Stromal cell of bone marrow (primary cell): ENCODE data around the gene ANKHD1.
"Not testable (repeated sequence)": the region's sequence is repeated elsewhere in the genome, so short reads cannot be mapped to it uniquely, and the experiment has no call there.

Experiments used
- DNase-seq: peaks from one replicate; pipeline ENCODE4 v3.0.0-alpha.2; 2012; ENCODE audit warnings: low read depth

The ANKHD1 gene

DNA sequence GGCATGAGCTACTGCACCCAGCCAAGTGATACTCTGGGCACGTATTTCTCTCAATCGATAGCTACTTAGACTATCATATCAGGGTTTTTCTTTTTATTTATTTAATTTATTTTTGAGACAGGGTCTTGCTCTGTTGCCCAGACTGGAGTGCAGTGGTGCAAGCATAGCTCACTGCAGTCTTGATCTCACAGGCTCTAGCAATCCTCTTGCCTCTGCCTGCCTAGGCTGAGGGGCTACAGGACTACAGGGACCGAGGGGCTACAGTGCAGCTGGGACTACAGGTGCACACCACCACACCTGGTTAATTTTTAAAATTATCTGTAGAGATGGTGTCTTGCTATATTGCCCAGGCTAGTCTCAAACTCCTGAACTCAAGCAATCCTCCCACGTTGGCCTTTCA lies 20.3 kb upstream of the ANKHD1 start:
- no peak for DNase-seq

DNA sequence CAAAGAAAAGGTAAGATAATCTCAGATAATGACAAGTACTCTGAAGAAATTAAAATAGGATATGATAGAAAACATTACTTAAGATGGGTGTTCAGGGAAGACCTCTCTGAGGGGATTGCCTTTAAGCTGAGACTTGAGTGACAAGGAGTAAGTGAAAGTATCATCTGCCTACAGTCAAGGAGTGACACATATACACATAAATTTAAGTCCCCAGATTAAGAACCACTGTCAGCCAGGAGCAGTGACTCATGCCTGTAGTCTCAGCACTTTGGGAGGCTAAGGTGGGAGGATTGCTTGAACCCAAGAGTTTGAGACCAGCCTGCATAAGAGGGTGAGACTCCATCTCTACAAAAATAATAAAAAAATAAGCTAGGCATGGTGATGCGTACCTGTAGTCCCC lies 19.7 kb upstream of the ANKHD1 start:
- DNase-seq, result no peak

DNA sequence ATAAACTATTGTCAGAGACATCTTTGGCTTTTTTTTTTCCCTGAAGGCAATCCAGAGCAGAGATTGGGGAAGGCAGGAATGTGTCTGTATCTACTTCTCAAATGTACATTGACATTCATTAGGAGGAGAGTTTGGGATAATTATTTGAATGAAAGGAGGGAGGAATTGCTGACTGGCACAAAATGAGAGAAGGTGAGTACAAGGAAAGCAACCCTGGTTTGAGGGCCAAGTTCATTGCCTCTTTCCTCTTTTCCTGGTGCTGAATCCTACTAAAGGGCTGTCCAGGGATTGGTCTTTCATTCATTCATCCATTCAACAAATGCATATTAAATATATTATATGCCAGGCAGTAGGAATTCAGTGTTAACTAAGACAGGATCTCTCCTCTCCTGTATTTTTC lies 18.8 kb upstream of the ANKHD1 start:
- DNase-seq, result no peak

DNA sequence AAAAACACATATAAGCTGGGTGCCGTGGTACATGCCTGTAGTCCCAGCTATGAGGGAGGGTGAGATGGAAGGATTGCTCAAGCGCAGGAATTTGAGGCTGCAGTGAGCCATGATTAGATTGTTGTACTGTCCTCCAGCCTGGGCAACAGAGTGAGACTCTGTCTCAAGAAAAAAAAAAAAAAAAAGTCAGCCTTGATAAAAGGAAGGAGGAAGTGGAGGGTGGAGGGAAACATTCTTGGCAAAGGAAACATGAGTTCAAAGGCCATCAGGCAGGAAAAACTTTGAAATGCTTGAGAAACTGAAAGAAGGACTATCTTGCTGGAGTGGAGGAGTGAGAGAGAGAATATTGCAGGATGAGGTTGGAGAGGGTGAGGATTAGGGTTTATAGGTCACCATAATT lies 18.3 kb upstream of the ANKHD1 start:
- no peak for DNase-seq

DNA sequence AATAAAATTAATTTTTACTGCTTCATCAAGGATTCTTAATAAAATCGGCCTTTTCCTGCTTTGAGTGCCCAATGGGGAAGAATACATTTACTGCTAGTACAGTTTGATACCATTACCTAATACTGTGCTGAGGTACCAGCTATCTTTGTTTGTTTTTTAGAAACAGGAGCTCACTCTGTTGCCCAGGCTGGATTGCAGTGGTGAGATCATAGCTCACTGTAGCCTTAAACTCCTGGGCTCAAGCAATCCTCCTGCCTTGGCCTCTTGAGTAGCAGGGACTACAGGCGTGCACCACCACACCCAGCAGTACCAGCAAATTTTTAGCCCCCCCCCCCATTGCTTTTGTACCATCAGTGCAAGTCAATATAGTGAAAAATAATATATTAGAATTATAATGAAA lies 13.6 kb upstream of the ANKHD1 start:
- no peak for DNase-seq

DNA sequence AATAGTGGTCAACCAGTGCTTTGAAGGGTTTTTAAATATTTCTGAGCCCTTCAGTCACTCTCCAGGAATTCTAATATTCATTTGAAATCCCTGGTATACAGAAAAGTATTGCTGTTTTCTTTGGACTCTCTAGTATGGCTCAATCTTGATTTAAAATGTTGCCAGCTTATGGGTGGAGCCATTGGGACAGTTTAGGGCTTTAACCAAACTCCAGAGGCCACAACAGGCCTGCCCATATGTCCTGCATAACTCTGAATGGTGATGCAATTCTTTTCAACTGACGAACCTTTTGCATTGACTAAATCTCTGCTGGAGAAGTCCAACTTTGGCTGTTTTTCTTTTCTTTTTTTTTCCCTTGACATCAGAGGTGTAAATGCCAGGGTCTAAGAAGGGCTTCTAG lies 10.3 kb upstream of the ANKHD1 start:
- DNase-seq, result peak; percentile 82

DNA sequence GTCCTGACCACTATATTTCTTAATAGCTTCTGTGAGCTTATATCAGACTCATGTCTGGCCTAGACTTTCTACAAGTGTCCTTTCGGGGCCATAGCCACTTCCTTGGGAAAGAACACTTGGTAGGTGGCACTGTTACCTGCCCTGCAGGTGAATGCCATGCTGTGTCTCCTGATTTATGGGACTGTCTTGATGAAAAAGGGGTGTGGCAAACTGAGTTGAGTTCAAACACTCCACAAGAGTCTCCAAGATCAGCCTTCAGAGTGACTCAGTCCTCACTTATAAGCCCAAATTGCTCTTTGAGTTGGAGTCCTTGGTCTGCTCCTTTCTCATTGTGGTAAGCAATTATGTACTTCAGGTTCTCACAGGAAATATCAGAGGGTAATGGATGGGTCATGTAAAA lies 9.9 kb upstream of the ANKHD1 start:
- DNase-seq, result no peak

DNA sequence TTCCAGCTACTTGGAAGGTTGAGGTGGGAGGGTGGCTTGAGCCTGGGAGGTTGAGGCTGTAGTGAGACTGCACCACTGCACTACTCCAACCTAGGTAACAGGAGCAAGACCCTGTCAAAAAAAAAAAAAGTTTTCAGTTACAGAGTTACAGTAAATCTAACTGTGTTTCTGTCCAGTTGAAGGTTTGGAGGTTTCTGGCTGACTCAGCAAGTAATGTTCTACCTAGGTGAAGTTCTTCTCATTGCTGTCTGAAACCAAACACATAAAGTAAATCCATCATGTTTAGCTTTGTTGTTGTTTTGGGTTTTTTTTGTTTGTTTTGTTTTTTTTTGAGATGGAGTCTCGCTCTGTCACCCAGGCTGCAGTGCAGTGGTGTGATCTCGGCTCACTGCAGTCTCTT lies 7.9 kb upstream of the ANKHD1 start:
- no peak for DNase-seq

DNA sequence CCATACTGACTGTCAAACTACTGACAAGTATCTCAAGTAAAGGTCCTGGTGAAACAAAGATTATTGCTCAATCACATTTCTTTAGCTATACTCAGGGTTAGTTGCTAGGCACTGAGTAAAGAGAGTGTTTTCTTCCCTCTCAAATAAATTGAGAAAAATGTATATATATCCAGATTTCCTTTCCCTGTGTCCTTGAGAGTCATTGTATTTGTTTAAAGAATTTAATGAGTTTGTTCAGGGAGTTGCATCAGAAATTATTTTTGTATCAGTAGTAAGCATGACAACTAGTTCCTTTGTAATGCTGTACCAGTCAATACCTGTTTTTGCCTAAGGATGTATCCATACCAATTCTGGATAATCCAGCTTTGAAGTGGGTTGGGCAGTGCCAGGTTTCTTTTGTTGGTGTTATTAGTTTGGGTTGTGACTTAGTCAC lies 3.2 kb upstream of the ANKHD1 start:
- no peak for DNase-seq

DNA sequence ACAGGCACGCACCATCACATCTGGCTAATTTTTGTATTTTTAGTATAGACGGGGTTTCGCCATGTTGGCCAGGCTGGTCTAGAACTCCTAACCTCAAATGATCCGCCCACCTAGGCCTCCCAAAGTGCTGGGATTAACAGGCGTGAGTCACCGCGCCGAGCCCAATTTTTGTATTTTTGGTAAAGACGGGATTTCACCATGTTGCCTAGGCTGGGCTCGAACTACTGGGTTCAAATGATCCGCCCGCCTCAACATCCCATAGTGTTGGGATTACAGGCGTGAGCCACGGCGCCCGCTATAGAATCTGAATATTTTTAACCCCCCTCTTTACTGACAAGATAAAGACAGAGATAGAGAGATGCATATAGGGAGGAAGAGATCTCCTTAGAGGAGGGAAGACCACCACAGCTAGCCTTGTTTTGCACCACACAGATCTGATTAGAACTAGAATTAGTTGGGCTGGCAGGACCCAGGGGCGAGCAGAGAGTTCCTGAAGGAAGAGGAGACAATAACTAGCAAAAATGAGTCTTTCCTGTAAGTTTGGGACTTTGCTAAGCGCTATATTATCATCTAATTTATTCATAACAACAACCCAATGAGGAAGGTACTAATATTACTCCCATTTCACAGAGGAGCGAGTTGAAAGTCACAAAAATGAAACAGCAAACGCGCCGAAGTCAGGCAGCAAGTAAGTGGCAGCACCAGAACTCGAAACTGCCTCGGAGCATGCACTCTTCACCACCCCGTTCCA lies 1.5 kb upstream of the ANKHD1 start:
- DNase-seq, result no peak

DNA sequence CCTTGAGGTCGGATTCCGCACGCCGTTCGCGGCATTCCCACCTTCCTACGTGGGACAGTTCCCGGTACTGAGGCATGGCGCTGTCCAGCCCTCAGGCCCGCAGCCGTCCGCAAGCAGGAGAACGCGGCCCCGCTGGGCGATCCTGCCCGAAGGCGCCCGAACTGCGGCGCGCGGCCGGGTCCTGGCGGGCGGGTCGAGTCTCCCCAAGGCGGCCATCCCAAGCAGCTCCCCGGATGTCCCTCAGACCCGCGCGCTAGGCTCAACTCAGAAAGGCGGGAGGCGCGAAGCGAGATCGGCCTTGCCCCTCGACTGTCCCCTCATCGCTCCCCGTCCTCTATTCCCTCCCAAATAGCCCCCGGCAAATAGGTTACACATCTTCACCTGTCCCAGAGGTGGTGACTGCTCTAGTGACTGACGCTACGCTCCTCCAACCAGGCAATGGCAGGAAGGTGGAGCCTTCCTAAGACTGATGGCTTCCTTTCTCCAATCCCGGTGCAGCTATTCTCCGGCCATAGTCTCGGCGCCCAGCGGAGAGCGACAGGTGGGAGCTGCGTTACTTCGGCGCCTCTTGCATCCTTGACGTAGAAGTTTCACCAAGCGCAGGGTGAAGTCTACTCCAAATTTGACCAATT lies 787 bp upstream of the ANKHD1 start:
- DNase-seq, result peak; percentile 96

DNA sequence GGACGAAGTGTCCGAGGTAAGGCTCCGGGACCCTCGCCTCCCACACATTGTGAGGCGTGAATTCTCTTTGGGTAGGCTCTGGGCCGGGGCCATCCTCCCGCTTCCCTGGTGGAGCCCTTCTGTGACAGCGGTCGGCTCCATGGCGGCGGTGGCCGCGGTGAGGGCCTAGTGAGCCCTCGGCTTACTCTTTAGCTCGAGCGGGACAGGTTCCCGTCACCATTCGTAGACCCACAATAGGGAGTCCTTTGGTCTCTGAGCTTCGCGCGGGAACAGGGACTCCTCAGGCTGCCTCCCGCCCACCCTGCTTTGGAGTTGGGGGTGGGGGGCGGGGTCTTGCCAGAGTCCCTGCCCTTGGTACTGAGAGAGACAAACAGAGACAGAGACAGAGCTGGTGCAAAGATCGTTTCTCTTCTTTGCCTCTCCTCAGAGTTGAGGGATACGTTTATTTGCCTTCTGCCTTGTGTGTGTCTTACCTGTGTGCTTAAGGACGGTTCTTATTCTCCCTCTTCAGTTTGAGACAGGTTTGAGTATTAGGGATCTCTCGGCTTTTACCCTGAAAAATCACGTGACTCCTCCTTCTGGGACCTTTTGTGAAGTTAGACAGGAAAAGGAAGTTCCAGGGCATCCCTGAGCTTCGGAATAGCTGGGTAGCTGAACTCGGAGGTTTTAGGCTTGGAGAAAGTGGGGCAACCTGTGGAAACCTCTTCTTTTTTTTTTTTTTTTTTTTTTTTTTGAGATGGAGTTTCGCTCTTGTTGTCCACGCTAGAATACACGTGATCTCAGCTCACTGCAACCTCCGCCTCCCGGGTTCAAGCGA lies 833 bp downstream of the ANKHD1 start:
- DNase-seq, result peak; percentile 11

DNA sequence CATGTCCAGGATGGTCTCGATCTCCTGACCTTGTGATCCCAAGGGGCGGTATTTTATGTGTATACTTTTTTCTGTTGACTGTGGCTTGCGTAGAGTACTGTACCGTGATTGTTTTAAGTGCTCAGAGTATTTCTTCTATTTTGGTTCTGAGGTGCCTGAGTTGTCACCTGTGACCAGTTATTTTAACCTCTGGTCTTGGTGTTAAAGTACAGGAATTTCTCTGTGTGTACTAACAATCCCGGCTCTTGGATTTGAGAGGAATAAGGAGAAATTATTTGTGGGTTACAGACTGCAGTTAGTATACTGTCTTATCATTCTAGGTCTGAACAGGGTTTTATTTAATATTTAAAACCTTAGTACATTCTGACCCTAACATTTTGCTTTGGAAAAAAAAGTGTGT lies 2.0 kb downstream of the ANKHD1 start:
- DNase-seq, result no peak

DNA sequence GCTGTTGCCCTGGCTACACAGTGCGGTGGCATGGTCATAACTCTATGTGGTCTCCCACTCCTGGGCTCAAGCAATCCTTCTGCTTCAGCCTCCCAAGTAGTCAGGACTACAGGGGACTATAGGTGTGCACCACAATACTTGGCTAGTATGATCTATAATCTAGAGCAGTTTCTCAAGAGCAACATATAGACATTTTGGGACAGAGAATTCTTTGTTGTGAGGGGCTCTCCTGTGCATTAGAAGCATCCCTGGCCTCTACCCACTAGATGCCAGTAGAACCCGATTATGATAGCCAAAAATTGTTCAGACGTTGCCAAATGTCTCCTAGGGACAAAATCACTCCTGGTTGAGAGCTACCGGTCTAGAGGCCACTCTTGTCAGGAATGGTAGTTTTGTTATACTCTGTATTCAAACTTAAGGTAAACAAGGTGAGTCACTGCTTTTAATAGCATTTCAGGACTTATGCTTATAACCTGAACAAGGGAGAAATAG lies 7.2 kb downstream of the ANKHD1 start:
- DNase-seq, result no peak

DNA sequence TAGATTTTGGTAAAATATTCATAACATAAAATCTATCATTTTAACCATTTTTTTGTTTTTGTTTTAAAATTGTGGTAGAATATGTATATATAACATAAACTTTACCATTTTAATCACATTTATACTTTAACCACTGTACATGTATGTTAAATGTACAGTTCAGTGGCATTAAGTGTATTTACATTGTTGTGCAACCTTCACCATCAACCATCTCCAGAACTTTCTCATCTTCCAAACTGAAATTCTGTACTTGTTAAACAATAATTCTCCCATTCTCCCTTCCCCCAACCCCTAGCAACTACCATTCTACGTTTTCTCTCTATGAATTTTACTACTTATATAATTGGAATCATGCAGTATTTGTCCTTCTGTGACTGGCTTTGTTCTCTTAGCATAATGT lies 11.6 kb downstream of the ANKHD1 start:
- DNase-seq, result no peak

DNA sequence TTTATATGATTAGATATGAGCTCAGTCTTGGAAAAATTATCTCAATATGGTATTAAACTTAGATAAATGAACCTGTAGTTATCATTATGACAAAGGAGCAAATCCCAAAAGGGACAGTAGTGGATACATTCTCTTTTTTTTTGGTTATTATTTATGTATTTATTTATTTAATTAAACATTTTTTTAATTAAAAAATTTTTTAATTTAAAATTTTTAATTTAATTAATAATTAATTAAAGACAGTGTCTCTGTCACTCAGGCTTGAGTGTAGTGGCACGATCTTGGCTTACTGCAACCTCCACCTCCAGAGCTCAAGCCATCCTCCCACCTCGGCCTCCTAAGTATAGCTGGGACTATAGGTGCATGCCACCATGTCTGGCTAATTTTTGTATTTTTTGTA lies 15.6 kb downstream of the ANKHD1 start:
- DNase-seq, result no peak

DNA sequence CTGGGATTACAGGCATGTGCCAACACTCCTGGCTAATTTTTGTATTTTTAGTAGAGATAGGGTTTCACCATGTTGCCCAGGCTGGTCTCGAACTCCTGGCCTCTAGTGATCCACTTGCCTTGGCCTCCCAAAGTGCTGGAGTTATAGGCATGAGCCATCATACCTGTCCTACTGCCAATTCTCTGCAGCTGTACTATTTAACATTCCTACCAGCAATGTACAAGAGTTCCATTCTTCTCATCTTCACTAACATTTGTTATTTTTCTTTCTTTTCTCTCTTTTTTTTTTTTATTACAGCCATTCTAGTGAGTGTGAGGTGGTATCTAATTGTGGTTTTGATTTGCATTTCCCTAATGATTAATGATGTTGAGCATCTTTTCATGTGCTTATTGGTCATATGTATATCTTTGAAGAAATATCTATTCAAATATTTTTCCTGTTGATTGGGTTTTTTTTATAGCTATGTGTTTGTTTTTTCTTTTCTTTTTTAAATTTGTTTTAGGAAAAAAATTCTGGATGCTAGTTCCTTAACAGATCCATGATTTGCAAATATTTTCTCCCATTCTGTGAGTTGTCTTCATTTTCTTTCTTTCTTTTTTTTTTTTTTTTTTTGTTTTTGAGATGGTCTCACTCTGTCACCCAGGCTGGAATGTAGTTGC lies 17.4 kb downstream of the ANKHD1 start:
- no peak for DNase-seq

DNA sequence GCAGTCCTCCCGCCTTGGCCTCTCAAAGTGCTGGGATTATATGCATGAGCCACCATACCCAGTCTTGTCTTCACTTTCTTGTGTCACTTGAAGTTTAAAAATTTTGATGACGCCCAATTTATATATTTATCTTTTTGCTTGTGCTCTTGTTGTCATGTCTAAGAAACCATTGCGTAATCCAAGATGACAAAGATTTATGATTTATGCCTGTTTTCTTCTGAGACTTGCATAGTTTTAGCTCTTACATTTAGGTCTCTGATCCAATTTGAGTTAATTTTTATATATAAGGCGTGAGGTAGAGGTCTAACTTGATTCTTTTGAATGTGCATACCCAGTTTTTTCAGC lies 18.6 kb downstream of the ANKHD1 start:
- no peak for DNase-seq

DNA sequence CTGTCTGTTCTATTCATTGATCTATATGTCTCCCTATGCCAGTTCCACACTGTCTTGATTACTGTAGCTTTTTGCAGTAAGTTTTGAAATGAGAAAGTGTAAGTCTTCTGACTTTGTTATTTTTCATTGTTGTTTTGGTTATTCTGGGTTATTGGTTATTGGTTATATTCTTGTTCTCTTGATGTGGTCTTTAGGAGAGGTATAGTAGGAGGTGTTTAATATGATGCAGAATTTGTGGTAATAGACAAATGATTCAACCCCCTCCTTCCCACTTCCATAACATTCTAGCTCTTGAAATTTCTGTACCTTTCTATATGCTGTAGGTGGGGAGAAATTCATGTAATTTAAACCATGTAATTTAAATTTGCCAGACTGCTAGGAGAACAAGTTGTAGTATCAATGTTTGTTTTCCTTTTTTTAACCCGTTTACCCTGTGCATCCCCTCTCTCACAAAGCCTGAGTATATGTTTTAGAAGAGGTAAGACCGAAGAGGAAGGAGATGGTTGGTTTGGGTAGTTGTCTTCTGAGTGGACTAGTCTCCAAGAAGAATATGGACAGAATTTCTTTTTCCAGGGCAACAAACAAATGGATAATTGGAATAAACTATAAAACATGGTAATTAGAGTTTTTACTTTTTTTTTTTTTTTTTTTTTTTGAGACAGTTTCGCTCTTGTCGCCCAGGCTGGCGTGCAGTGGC lies 19.2 kb downstream of the ANKHD1 start:
- no peak for DNase-seq

DNA sequence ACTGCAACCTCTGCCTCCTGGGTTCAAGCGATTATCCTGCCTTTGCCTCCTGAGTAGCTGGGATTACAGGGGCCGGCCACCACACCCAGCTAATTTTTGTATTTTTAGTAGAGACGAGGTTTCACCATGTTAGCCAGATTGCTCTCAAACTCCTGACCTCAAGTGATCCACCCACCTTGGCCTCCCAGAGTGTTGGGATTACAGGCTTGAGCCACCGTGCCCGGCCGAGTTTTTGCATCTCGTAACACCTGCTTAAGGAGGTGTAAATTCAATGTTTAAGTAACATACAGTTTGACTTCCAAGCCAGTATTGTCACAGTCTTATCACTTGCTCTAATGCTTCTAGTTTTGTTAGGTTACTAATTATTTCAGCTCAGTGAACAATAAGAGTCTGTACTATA lies 19.7 kb downstream of the ANKHD1 start:
- DNase-seq, result not testable (repeated sequence)

DNA sequence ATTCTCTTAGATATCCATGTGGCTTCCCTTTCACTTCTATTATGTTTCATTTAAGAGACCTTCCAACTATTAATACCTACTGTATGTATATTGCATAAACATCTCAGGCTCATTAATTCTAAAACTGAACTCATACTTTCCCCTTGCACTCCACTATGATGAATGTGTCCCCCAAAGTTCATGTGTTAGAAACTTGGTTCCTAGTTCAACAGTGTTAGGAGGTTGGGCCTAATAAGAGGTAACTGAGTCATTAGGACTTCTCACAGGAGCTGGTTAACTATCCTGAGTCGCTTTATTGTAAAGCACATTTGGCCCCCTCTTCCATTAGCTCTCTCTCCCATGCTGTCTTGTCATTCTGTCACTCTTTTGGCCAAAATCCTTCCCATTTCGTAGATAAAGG lies 22.0 kb downstream of the ANKHD1 start:
- no peak for DNase-seq

DNA sequence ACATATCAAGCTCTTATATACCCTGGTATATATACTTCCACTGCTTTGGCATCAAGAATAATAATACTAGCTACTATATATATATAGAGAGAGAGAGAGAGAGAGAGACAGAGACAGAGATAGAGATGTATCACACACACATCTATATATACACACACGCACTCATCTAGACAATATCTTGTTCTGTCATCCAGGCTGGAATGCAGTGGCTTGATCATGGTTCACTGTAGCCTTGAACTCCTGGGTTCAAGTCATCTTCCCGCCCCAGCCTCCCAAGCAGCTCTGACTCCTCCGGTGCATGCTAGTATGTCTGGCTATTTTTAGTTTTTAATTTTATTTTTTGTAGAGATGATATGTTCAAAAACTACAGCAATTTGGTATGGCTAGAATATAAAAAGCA lies 22.5 kb downstream of the ANKHD1 start:
- no peak for DNase-seq
